22Rv1 (cell line): Measurements from ENCODE around the gene CRYM.

Source experiments
- ZFX ChIP-seq: fragments of 450-650 bp; IDR thresholded peaks from 2 replicates; pipeline ENCODE4 v1.6.1; 2017; ENCODE audit warnings: antibody characterized with exemption, borderline replicate concordance
- TF ChIP-seq, protein P1 (sequence below): fragments of 450-650 bp; IDR thresholded peaks from 2 replicates; pipeline ENCODE4 v1.5.1; 2017; ENCODE audit warnings: mild to moderate bottlenecking

DNA sequence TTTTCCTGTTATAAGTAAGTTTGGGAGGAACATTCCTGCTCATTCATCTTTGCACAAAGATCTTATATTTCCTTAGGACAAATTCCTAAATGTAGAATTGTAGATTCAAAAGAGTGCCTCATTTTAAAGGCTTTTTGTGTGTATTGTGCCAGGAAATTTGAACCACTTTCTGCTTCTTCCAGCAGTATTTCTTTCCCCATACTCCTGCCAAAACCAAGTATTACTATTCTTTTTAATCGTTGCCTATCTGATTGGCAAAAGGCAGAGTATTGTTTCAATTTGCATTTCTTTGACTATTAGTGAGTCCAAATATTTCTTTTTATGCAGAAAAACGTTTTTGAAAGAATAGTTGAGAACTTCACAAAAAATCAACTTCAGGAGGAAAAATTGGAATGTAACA lies 35.3 kb downstream of the CRYM start:
- TF ChIP-seq, protein P1, sequence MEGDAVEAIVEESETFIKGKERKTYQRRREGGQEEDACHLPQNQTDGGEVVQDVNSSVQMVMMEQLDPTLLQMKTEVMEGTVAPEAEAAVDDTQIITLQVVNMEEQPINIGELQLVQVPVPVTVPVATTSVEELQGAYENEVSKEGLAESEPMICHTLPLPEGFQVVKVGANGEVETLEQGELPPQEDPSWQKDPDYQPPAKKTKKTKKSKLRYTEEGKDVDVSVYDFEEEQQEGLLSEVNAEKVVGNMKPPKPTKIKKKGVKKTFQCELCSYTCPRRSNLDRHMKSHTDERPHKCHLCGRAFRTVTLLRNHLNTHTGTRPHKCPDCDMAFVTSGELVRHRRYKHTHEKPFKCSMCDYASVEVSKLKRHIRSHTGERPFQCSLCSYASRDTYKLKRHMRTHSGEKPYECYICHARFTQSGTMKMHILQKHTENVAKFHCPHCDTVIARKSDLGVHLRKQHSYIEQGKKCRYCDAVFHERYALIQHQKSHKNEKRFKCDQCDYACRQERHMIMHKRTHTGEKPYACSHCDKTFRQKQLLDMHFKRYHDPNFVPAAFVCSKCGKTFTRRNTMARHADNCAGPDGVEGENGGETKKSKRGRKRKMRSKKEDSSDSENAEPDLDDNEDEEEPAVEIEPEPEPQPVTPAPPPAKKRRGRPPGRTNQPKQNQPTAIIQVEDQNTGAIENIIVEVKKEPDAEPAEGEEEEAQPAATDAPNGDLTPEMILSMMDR = no peak
- TF ChIP-seq ZFX = no peak
